Spinal cord (tissue), 10 donors: ENCODE results near the gene PDIA2. TPM values are rescaled to one million over a fixed set of nuclear protein-coding genes. Genes with fewer than 3 reads are reported as not detected.
A peak's percentile ranks its signal among the peaks of the same experiment; 100 is the strongest.
"Not testable (repeated sequence)": the region's sequence is repeated elsewhere in the genome, so short reads cannot be mapped to it uniquely, and the experiment has no call there.

Source experiments
- DNase-seq, 6 donors: peaks; one replicate each; pipeline versions ENCODE4 v3.0.0 to v3.0.0-alpha.2; 2013 to 2015; ENCODE audit warnings: low spot score in 6 of 6, low read depth in 4 of 6
- H3K27ac ChIP-seq: one replicate; pipeline ENCODE4 v1.5.1; 2013; ENCODE audit warnings: low read depth, low read length, control low read depth
- H3K27me3 ChIP-seq: one replicate; pipeline ENCODE4 v1.6.1; 2013; ENCODE audit warnings: low read length; ENCODE audit not compliant: control insufficient read depth, insufficient read depth
- H3K36me3 ChIP-seq: one replicate; pipeline ENCODE4 v1.6.1; 2013; ENCODE audit warnings: low read length; ENCODE audit not compliant: control insufficient read depth, insufficient read depth
- H3K4me1 ChIP-seq: one replicate; pipeline ENCODE4 v1.6.1; 2013; ENCODE audit warnings: low read length; ENCODE audit not compliant: control insufficient read depth, insufficient read depth
- H3K4me3 ChIP-seq: one replicate; pipeline ENCODE4 v1.5.1; 2013; ENCODE audit warnings: low read depth, low read length, control low read depth
- H3K9me3 ChIP-seq: one replicate; pipeline ENCODE4 v1.6.1; 2013; ENCODE audit warnings: low read length; ENCODE audit not compliant: control insufficient read depth, insufficient read depth
- WGBS: methylation state at CpG from one replicate; pipeline ENCODE4 v1.1.5; 2013; ENCODE audit warnings: missing lambda C conversion rate; ENCODE audit not compliant: insufficient coverage; 5-methylcytosine and 5-hydroxymethylcytosine counted together
- polyA plus RNA-seq, 2 donors: library from polyadenylated mRNA; unstranded; fragments of 120-200 nt; gene quantifications; one replicate each; pipeline ENCODE4 v1.2.1, GENCODE V29; 2013; ENCODE audit not compliant: insufficient read length in 2 of 2
- total RNA-seq, 2 donors: library from RNA; depleted of rRNA in 1 of 2; stranded (reverse); fragments of 120-200 nt in 1 of 2; fragments of >200 nt in 1 of 2; gene quantifications; one replicate each; pipeline versions ENCODE4 v1.2.3 to v1.2.4, GENCODE V29; 2013 to 2014
- donor health status: healthy.

Gene PDIA2
- total and polyA plus RNA-seq, 4 donors, result 8.0 to 38.4 (median 23.8) TPM

DNA sequence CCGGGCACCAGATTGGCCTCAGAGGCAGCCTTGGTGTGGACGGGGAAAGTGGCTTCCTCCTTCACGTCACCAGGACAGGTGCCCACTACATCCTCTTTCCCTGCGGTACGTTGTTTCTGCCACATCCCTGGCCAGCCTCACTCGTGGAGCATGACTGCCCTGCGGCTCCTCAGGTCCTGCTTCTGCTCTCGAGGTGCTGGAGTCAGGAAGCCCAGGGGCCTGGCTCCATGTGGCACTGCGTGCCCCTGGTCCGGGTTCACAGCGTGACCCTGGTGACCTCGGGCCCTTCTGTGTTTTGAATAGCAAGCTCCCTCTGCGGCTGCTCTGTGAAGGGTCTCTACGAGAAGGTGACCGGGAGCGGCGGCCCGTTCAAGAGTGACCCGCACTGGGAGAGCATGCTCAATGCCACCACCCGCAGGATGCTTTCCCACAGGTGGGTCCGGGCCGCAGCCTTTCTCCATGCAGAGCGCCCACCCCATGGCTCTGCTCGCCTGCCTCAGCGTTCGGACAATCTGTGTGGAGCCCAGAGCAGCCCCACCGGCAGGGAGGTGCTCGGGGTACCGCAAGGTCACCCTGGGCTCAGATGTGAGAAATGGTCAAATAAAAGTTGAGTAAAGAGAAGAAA is 20.7 kb upstream of the PDIA2 start:
- Histone ChIP-seq H3K36me3 (peaks cover 90% of the 10 kb centered on the region), H3K4me3 (no peak overlapping the region), H3K27me3 (no peaks in the 10 kb centered on the region), H3K27ac (no peak overlapping the region), H3K9me3 (no peaks in the 10 kb centered on the region), H3K4me1 (no peaks in the 10 kb centered on the region)
- DNase-seq, result no peak
- WGBS, result 93% methylated on average over 29 of the region's 29 CpGs

DNA sequence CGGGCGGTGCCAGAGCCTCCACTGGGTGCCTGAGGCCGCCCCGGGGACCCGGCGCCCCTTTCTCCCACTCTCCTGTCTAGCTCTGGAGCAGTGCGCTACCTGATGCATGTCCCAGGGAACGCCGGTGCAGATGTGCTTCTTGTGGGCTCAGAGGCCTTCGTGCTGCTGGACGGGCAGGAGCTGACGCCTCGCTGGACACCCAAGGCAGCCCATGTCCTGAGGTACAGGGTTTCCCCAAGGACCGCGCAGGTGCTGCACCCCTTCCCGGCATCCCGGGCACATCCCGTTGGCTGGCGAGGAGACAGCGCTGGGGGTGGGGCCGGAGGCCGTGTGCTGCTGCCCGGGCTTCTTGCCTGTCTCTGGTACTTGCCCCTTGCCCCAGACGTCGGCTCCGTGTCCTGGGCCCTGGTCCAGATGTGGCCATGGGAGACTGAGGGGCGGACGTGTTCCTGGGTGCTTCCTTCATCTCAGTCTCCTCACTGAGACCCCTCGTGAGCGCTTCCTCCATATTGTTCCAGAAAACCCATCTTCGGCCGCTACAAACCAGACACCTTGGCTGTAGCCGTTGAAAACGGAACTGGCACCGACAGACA is 19.7 kb upstream of the PDIA2 start:
- no peaks in the 10 kb centered on the region for H3K27me3 ChIP-seq
- no peak overlapping the region for H3K4me3 ChIP-seq
- WGBS, result 97% methylated on average over 35 of the region's 35 CpGs
- no peaks in the 10 kb centered on the region for H3K4me1 ChIP-seq
- no peak for DNase-seq
- H3K9me3 ChIP-seq, result no peaks in the 10 kb centered on the region
- no peak overlapping the region for H3K27ac ChIP-seq
- peaks cover 86% of the 10 kb centered on the region for H3K36me3 ChIP-seq

DNA sequence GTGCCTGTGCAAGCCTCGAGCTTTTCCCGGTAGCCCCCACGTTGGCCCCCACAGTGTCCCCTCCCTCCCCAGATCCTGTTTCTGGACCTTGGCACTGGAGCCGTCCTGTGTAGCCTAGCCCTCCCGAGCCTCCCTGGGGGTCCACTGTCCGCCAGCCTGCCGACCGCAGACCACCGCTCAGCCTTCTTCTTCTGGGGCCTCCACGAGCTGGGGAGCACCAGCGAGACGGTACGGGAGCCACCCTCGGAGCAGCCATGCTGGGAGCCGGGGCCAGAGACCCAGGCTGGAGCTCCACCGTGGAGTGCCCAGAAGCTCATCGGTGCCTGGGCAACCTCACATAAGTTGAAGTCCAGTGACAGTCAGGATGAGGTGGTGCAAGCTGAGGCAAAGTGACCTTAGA is 19.0 kb upstream of the PDIA2 start:
- DNase-seq, result no peak
- H3K27ac ChIP-seq, result no peak overlapping the region
- WGBS, result 92% methylated on average over 17 of the region's 17 CpGs
- no peaks in the 10 kb centered on the region for H3K9me3 ChIP-seq
- peaks cover 87% of the 10 kb centered on the region for H3K36me3 ChIP-seq
- H3K4me3 ChIP-seq, result no peak overlapping the region
- no peaks in the 10 kb centered on the region for H3K27me3 ChIP-seq
- no peaks in the 10 kb centered on the region for H3K4me1 ChIP-seq

DNA sequence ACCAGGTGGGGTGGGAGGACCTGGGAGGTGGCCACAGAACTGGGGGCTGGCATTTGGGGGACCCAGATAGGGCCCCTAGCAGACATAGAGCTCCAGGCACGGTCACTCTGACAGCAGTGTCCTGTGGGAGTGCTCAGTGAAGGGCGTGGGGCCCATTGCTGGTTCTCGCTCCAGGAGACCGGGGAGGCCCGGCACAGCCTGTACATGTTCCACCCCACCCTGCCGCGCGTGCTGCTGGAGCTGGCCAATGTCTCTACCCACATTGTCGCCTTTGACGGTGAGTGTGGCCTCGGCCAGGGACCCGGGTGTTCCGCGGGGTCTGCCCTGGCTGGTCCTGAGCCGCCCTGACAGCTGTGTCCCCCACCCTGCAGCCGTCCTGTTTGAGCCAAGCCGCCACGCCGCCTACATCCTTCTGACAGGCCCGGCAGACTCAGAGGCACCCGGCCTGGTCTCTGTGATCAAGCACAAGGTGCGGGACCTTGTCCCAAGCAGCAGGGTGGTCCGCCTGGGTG is 18.5 kb upstream of the PDIA2 start:
- WGBS, result 93% methylated on average over 23 of the region's 23 CpGs
- no peak for DNase-seq
- H3K27ac ChIP-seq, result no peak overlapping the region
- no peaks in the 10 kb centered on the region for H3K27me3 ChIP-seq
- peaks cover 88% of the 10 kb centered on the region for H3K36me3 ChIP-seq
- H3K4me1 ChIP-seq, result no peaks in the 10 kb centered on the region
- H3K9me3 ChIP-seq, result no peaks in the 10 kb centered on the region
- H3K4me3 ChIP-seq, result no peak overlapping the region

DNA sequence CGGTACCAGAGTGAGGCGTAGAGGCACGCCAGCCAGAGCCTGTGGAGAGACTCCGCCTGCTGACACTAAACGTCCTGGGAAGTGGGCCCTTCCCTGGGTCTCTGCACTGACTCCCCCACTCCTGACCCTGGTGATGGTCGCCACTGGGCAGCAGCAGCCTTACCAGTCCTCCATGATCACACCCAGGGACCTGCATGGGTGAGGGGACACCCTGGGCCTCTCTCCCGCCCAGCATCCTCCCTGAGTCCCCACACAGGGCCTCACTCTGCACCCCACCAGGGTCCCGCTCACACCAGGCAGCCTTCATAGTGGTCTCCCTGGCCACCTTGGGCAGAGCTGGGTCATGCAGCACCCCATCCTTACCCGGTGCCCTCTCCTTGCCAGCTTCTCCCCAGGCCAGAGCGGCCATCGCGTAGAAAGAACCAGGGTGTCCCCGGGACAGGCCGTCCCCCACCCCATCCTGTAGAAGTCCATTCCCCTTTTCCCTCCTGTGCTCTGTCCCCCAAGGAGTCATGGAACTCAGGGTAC is 17.9 kb upstream of the PDIA2 start:
- Histone ChIP-seq H3K36me3 (peaks cover 88% of the 10 kb centered on the region), H3K9me3 (no peaks in the 10 kb centered on the region), H3K27ac (no peak overlapping the region), H3K4me3 (no peak overlapping the region), H3K4me1 (no peaks in the 10 kb centered on the region), H3K27me3 (no peaks in the 10 kb centered on the region)
- no peak for DNase-seq
- 86% methylated on average over 13 of the region's 14 CpGs for WGBS

DNA sequence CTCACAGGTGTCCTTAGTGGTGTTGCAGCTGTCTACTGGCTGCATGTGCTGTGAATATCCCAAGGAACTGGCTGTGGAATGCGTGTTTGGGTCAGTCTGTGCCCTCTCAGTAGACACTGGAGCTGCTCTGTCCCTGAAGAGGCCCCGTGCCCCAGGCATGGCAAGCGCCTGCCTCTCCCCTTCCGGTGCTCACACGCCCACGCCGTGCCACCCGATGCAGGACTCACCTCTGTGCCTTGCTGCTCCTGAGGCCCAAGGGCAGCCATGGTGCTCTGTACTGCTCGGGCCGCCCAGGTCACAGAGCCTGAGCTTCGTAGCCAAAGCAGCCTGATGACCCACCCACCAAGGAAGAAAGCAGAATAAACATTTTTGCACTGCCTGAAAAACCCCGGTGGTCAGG is 17.3 kb upstream of the PDIA2 start:
- H3K36me3 ChIP-seq, result peaks cover 88% of the 10 kb centered on the region
- no peak for DNase-seq
- H3K27ac ChIP-seq, result no peak overlapping the region
- no peaks in the 10 kb centered on the region for H3K4me1 ChIP-seq
- H3K4me3 ChIP-seq, result no peak overlapping the region
- 80% methylated on average over 11 of the region's 12 CpGs for whole genome bisulfite sequencing
- H3K9me3 ChIP-seq, result no peaks in the 10 kb centered on the region
- H3K27me3 ChIP-seq, result no peaks in the 10 kb centered on the region

DNA sequence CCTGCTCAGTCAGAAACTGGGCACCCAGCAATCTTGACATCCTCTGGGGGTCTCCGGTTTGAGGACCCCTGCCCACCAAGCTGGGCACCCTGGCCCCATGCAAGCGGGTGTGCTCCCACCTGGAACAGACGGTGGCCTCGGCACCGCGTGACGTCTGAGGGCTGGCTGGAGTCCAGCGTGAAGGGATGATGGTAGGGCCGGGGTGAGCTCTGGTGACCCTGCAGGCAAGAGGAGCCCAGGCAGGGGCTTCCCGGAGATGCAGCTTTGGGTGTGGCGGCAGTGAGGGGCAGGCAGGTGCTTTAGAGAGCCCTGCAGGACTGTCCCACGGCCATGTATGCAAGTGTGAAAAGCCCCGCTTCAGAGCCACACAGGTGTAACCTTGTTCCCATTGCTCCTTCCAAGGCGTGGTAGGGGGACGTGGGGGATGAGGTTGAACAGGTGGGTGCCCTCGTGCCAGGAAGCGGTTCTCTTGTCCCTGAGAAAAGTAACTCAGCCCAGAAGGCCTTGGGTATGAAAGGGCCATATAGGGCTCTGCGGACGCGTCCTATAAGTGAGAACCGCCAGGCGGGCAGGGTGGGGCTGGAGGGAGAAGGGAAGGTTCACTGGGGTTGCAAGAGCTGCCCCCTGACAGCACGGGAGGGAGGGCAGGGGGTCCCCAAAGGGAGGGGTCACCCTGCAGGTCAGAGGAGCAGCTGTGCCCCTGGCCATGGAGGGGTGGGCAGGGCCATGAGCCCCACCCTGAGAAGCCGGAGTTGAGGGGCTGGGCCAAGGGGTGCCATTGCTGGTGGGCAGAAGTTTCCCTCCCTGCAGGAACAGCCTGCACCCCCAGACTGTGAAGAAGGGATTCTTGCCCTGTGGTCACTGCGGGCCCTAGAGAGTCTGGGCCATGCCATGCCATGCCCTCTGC is 16.5 kb upstream of the PDIA2 start:
- no peak for DNase-seq
- Histone ChIP-seq H3K4me1 (no peaks in the 10 kb centered on the region), H3K27ac (no peak overlapping the region), H3K36me3 (peaks cover 88% of the 10 kb centered on the region), H3K4me3 (no peak overlapping the region), H3K27me3 (no peaks in the 10 kb centered on the region), H3K9me3 (no peaks in the 10 kb centered on the region)
- 79% methylated on average over 25 of the region's 25 CpGs for WGBS

DNA sequence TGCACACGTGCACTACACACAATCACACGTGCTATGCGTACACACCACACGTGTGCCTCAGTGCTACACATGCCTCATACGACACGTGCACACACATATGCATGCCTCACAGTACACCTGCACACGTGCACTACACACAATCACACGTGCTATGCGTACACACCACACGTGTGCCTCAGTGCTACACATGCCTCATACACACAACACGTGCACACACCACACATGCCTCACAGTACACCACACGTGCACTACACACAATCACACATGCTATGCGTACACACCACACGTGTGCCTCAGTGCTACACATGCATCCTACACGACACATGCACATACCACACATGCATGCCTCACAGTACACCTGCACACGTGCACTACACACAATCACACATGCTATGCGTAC is 15.4 kb upstream of the PDIA2 start:
- DNase-seq, H3K27ac ChIP-seq, H3K9me3 ChIP-seq, H3K4me3 ChIP-seq, H3K27me3 ChIP-seq, H3K4me1 ChIP-seq: not testable (repeated sequence)
- peaks cover 84% of the 10 kb centered on the region for H3K36me3 ChIP-seq
- WGBS, result 95% methylated on average over 17 of the region's 17 CpGs

DNA sequence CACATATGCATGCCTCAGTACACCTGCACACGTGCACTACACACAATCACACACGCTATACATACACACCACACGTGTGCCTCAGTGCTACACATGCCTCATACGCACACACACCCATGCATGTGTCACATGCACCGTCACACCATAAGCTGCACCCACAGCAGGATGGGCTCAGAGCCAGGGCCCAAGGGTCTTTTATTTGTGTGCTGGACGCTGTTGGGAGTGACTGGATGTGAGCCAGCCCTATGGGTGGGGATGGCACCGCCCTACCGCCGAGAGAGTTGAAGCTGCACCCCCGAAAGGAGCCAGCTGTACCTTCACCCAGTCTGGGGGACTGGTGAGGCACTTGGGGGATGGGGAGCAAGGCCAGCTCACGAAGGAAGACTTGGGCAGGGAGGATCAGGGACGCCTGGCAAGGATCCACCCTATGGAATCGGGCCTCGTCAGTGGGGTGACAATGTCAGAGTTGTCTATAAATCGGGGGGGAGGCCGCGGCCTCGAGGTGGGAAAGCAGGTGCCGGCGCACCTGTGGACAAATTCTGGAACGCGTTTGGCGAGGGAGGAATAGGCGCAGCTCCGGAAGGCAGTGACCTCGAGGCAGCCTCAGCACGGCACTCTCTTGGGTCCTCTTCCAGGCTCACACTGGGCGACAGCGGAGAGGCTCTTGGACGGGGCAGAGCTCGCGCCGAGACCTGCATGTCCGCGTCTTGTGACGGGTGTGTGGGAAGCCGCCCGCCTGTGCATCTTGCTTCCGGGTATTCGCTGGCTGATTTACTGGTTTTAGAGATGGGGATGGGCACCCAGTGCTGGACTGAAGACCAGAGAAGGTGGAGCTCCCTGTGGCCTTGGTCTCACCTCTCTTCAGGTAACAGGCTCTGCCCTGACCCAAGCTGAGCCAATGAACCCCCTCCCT is 14.6 kb upstream of the PDIA2 start:
- WGBS, result 69% methylated on average over 35 of the region's 40 CpGs
- H3K4me1 ChIP-seq, result no peaks in the 10 kb centered on the region
- no peak overlapping the region for H3K4me3 ChIP-seq

More for the DNA sequence above, 14.6 kb upstream of the PDIA2 start:
- Histone ChIP-seq H3K27ac (no peak overlapping the region), H3K9me3 (no peaks in the 10 kb centered on the region), H3K36me3 (peaks cover 84% of the 10 kb centered on the region), H3K27me3 (no peaks in the 10 kb centered on the region)
- DNase-seq, result peak in 1 of 6 donors; percentile 12
